NCI-H2227 (cell line): ENCODE results near the gene BLTP3A.
"Not testable (repeated sequence)": the region's sequence is repeated elsewhere in the genome, so short reads cannot be mapped to it uniquely, and the experiment has no call there.

Experiments used
- DNase-seq: peaks from one replicate; lab custom pipeline; 2025; ENCODE audit not compliant: unreplicated experiment; lab: John Stamatoyannopoulos, UW

Gene BLTP3A, protein sequence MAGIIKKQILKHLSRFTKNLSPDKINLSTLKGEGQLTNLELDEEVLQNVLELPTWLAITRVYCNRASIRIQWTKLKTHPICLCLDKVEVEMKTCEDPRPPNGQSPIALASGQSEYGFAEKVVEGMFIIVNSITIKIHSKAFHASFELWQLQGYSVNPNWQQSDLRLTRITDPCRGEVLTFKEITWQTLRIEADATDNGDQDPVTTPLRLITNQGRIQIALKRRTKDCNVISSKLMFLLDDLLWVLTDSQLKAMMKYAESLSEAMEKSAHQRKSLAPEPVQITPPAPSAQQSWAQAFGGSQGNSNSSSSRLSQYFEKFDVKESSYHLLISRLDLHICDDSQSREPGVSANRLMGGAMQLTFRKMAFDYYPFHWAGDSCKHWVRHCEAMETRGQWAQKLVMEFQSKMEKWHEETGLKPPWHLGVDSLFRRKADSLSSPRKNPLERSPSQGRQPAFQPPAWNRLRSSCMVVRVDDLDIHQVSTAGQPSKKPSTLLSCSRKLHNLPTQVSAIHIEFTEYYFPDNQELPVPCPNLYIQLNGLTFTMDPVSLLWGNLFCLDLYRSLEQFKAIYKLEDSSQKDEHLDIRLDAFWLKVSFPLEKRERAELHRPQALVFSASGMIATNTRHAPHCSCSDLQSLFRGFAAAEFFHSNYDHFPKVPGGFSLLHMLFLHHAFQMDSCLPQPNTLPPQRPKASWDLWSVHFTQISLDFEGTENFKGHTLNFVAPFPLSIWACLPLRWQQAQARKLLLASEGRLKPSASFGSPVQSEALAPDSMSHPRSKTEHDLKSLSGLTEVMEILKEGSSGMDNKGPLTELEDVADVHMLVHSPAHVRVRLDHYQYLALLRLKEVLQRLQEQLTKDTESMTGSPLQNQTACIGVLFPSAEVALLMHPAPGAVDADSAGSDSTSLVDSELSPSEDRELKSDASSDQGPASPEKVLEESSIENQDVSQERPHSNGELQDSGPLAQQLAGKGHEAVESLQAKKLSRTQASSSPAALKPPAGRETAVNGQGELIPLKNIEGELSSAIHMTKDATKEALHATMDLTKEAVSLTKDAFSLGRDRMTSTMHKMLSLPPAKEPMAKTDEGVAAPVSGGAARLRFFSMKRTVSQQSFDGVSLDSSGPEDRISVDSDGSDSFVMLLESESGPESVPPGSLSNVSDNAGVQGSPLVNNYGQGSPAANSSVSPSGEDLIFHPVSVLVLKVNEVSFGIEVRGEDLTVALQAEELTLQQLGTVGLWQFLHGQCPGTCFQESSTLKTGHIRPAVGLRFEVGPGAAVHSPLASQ (N-terminal part only)

DNA sequence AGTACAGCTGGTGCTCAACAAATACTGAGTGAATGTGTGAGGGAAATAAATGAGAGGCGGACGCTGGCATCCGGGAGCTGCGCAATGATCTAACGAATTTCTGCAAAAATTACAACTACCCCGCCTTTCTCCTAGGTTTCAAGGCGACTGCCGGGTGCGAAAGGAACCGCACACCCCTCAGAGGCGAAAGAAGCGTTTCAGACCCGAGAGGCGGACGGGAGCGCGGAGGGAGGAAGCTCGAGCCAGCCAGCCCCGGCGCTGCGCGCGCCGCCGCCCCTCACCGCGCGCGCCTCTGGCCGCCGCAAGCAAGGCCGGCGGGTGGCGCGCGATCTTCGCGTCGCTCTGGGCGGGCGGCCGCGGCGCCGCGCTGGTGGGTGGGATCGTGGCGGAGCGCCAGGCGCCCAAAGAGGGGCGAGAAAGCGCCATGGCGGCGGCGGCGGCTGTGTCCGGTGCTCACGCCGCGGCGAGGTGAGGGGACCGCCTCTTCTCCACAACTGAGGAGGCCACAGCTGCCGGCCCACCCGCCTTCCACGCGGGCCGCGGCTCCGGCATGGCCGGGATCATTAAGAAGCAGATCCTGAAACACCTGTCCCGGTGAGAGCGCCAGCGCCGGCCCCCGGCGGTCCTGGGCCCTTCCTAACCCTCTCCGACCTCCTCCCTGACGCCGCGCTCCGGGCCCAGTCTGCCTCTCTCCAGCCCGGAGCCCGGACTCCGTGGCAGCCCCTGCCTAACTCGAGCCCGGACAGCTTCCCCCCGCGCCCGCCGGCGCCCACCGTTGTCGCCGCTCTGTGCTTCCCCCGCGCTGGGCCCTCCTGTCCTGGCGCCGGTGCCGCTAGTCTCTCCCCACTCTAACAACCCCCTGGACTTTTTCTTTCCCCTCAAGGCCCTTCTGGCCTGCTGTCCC, at the start of gene BLTP3A:
TSS of gene BLTP3A (plus strand) at position 383 of the 904 bp plus-strand sequence. CDS start at position 551, 168 bp downstream.
- DNase-seq, result peak; percentile 92

GRCh38 chr6:34742094-34742493, 49.8 kb upstream of the BLTP3A start:
- no peak for DNase-seq

DNA sequence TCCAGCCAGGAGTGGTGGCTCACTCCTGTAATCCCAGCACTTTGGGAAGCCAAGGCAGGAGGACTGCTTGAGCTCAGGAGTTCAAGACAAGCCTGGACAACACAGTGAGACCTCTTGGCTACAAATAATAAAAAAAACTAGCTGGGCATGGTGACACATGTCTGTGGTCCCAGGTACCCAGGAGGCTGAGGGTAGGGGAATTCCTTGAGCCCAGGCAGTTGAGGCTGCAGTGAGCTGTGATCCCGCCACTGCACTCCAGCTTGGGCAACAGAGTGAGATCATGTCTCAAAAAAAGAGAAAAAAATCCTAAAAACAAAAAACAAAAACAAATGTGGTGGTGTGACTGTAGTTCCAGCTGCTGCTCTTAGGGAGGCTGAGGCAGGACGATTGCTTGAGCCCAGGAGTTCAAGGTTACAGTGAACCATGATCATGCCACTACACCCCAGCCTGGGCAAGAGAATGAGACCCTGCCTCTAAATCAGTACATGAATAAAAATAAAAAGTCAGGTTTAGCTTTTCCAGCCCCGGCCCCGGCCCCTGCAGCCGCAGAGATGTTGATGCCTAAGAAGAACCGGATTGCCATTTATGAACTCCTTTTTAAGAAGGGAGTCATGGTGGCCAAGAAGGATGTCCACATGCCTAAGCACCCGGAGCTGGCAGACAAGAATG, 48.1 kb upstream of the BLTP3A start:
- no peak for DNase-seq

DNA sequence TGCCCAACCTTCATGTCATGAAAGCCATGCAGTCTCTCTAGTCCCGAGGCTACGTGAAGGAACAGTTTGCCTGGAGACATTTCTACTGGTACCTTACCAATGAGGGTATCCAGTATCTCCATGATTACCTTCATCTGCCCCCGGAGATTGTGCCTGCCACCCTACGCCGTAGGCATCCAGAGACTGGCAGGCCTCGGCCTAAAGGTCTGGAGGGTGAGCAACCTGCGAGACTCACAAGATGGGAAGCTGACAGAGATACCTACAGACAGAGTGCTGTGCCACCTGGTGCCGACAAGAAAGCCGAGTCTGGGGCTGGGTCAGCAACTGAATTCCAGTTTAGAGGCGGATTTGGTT, 47.6 kb upstream of the BLTP3A start:
- not testable (repeated sequence) for DNase-seq

DNA sequence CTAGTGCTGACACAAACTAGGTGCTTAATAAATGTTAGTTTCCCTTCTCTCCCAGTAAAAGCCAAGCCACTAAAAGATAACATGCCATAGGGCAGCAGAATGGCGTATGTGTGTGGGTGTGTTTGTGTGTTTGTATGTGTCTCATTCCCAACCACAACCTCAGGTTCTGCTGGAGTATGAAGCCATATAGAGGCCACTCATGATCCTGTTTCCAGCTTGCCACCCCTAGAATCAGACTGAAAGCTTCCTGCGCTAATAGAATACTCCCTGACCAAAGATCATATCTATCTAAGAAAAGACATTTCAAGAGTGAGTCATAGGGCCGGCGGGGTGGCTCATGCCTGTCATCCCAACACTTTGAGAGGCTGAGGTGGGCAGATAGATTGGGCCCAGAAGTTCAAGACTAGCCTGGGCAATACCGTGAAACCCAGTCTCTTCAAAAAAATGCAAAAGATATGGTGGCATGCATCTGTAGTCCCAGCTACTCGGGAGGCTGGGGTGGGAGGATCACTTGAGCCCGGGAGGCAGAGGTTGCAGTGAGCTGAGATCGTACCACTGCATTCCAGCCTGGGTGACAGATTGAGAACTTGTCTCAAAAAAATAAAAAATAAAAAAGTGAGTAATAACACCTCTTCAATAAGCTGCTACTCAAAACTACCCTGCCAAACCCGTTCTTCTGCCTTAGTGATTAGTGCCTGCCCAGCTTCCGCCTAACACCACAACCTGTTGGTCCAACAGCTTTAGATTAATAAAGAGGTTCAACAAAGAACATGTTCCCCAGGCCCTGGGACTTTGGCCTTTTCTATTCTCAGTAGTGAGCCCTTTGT, 46.4 kb upstream of the BLTP3A start:
- no peak for DNase-seq

- no peak for DNase-seq
Observed at GRCh38 chr6:34746104-34746846, 45.6 kb upstream of the BLTP3A start.

GRCh38 chr6:34748757-34749156, 43.1 kb upstream of the BLTP3A start:
- no peak for DNase-seq

DNA sequence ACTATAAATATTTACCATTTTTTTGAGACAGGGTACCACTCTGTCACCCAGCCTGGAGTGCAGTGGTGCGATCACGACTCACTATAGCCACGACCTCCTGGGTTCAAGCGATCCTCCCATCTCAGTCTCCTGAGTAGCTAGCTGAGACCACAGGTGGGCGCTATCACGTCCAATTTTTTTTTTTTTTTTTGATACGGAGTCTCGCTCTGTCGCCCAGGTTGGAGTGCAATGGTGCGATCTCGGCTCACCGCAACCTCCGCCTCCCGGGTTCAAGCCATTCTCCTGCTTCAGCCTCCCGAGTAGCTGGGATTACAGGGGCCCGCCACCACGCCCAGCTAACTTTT, 35.4 kb upstream of the BLTP3A start:
- peak; percentile 66 for DNase-seq

- DNase-seq, result no peak
Observed at GRCh38 chr6:34757687-34758274, 34.1 kb upstream of the BLTP3A start.

- no peak for DNase-seq
Observed at GRCh38 chr6:34760108-34760507, 31.8 kb upstream of the BLTP3A start.

GRCh38 chr6:34761681-34762080, 30.2 kb upstream of the BLTP3A start:
- not testable (repeated sequence) for DNase-seq

DNA sequence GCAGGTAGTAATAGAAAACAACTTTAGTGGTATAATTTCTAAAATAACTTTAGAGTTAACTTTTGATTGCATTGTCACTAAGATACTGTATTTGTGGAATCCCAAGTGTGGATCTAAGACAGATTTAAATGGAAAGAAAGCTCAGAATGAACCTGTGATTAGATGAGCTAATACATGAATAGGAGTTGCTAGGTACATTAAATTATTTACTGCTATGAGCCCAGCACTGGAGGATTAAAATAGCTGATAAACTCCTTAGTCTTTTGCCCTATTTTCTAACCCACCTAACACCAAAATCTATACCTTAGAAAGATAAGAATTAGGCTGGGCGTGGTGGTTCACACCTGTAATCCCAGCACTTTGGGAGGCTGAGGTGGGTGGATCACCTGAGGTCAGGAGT, 23.7 kb upstream of the BLTP3A start:
- no peak for DNase-seq

DNA sequence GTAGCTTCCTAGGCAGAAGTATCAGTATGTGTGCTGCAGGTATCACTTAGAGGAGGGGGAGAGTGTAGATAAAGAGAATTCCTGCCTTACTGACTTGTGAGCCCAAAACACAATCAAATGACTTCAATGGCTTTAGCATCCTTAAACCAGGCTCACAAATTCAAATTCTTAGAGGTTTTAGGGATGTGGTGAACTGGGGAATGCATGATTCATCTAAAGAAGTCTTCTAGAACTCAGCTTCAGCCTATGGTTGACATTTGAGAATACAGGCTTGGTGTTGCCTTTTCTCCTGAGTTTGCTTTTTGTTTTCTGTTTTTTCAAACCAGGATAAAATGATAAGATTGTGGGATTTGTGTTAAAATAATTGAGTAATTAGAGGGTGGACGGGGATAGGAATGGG, 20.2 kb upstream of the BLTP3A start:
- no peak for DNase-seq

DNA sequence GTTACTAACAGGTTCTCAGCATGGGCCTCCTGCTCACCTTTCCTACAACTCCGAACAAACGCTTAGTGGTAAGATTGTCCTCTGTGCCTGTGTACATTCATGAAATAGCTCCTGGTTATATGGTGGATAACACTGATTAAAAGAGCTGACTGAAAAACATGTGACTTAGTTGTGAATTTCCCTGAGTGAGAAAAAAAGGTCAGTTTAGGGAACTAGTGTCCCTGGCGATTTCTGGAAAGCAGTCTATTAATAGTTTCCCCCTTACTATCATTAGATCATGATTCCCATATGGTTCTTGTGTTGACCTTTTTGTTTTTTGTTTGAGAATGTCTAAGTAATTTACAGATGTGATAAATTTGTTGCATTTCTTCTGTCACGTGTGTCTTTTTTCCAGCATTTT, 18.9 kb upstream of the BLTP3A start:
- no peak for DNase-seq

DNA sequence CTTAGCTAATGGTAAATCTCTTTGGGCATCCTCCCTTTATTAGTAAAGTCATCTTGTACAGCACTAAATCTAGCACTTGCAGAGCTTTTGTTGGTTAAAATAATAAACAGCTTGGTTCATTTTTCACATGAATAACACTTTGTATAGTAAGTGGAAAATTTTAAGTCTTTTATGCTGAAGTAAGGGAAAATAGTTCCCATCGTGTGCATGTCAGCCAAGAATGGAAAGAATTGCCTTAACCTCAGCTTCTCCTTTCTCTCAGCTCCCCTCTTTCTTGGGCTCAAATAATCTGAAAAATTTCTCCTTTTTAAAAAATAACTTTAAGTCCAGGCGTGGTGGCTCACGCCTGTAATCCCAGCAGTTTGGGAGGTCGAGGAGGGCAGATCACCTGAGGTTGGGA, 18.0 kb upstream of the BLTP3A start:
- no peak for DNase-seq

DNA sequence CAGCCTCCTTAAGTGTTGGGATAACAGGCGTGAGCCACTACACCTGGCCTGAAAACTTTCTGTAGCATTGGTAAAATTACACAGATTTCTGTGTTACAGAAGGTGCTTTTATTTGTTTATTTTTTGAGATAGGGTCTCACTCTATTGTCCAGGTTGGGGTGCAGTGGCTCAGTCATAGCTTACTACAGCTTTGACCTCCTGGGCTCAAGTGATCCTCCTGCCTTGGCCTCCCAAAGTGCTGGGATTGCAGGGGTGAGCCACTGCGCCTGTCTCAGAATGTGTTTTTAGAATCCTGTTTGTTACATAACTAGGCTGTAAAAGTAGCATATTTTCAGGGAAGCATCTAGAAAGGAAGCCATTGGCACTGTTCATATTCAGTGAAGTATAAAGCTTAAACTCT, 16.9 kb upstream of the BLTP3A start:
- no peak for DNase-seq

DNA sequence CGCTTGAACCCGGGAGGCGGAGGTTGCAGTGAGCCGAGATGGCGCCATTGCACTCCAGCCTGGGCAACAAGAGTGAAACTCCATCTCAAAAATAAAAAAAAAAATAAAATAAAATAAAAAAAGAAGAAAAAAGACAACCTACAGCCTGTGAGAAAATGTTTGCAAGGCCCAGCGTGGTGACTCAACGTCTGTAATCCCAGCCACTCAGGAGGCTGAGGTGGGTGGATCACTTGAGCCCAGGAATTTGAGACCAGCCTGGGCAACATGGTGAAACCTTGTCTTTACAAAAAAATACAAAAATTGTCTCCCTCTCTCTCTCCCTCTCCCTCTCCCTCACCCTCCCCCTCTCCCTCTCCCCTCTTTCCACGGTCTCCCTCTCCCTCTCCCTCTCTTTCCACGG, 6.5 kb upstream of the BLTP3A start:
- not testable (repeated sequence) for DNase-seq

DNA sequence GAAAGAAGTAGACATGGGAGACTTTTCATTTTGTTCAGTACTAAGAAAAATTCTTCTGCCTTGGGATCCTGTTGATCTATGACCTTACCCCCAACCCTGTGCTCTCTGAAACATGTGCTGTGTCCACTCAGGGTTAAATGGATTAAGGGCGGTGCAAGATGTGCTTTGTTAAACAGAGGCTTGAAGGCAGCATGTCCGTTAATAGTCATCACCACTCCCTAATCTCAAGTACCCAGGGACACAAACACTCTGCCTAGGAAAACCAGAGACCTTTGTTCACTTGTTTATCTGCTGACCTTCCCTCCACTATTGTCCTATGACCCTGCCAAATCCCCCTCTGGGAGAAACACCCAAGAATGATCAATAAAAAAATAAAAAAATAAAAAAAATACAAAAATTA, 4.7 kb upstream of the BLTP3A start:
- DNase-seq, result not testable (repeated sequence)
